ENCODE data around the gene TNS3.

Gene TNS3

GRCh38 chr7:47377741-47378140 is 204.2 kb downstream of the TNS3 start:
- no peak for DNase-seq

GRCh38 chr7:47376991-47377616 is 204.8 kb downstream of the TNS3 start:
- DNase-seq, result no peak

GRCh38 chr7:47375121-47375938 is 206.6 kb downstream of the TNS3 start:
- no peak for DNase-seq

DNA sequence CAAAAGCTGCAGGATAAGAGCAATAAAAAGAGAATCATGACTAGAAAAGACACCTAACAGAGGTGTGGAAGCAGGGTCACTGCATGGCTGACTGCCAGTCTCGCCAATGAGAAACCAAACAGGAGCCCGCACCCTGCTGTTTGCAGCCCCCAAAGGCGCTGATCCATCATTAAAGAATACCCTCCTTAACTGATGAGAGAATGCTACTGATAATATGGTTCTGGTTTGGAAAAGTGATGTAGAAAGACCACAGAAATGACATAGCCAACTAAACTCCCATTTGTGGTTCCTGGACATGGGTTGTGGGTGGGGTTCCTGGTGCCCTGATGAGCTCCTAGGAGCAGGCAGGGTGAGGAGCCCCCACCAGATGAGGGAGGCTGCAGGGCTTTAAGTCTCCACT is 207.4 kb downstream of the TNS3 start:
- DNase-seq, result no peak

- no peak for DNase-seq
Measured at GRCh38 chr7:47373871-47374451, 207.9 kb downstream of the TNS3 start.

DNA sequence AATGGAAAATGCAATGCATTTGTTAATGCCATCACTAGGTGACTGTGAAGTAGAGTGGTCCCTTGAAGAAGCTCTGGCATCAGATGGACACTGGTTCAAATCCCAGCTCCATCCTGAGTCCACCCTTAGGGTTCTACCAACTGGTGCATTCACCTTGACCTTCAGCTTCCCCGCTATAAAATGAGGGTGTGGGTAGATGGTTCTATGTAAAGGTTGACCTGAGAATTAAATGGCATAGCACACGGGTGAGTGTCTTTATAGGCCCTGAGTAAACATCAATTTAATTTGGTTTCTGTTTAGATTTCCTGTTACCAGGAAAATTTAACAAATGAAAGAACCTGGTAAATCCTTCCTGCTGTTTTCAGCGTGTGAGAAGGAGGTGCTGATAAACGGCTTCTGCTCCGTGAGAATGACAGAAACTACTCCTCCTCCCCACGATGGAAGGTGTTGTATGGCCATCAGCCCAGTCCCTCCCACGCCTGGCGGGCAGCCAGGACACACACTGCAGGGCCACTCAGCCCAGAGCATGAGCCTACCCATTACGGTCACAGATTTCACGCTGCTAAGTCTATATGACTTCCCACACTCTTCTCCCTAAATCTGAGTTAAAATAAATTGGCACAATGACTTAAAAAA is 210.1 kb downstream of the TNS3 start:
- no peak for DNase-seq

DNA sequence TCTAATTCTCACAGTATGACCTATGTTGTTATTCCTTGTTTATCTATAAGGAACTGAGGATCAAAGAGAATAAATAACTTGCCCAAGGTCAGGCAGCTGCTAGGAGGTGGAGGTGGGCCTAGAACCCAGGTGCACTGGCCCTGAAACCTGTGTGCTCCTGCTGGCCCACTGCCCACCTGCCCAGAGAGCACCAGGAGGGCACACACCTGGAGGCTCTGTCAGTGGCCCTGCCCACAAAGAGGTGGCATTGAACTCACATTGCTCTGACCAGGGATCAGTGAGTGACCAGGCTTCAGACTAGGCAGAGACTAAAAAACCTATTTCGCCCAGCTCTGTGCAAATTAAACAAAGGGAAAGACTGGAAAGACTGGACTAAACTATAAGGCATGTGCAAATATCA is 210.6 kb downstream of the TNS3 start:
- DNase-seq, result no peak

GRCh38 chr7:47370461-47371042 is 211.4 kb downstream of the TNS3 start:
- no peak for DNase-seq

DNA sequence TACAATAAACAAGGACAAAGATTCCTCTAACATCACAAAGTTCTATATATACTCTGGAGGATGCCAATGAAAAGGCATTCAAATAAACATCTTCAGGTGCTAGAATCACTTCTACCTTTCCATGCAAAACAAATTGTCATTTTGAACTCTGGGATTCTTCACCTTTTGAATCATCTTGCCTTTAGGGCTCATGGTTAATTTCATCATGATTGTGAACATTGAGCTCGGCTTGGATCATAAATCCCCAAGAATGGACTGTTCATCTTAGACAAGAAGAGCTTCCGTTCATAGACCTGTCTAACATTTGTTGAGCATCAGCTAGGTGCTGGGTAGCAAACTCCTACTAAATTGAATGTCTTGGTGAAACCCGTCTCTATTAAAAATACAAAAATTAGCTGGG is 212.2 kb downstream of the TNS3 start:
- DNase-seq, result no peak

DNA sequence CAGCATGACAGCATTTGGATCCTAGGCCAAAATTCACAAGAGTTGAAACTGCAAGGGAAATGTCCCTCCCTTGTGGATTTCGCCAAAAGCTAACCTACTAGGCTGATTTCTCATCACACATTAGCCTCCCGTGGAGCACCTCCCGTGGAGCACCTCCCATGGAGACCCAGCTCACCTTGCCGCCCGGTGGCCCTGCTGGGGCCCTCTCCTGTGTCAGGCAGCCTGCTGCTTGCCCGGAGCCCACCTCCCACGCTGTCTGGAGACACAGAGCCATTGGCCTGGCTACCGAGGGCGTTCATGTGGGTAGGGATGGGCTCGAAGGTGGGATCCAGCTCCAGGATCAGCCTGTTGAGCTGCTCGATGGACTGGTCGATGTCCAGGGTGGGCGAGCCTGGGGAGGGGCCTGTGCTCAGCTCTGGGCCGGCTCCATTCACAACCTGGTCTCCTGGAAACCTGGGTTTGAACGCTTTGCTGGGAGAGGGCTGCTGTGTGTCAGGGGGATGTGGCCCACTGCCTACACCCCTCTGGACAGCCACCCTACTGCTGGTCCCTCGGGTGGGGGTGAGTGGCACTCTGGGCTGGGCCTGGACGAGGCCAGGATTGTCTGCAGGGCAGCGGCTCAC is 213.6 kb downstream of the TNS3 start:
- DNase-seq, result no peak

DNA sequence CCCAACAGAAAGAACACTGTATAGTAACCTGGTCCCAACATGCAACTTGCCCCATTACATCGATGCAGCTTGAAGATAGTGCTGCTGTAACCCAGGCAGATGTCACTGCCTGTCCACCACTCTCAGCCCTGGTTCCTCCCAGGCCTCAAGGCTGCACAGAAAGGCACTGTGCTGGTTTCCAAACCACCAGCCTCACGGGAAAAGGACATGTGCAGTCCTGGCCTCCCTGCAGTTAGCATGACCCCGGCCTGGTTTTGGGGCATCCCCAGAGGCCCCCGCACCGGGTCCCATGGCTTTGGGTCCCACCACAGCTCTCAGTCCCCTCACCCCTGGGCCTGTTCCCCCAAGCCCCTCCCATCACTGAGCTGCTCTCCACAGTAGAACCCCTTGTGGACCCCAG is 214.5 kb downstream of the TNS3 start:
- DNase-seq, result no peak

DNA sequence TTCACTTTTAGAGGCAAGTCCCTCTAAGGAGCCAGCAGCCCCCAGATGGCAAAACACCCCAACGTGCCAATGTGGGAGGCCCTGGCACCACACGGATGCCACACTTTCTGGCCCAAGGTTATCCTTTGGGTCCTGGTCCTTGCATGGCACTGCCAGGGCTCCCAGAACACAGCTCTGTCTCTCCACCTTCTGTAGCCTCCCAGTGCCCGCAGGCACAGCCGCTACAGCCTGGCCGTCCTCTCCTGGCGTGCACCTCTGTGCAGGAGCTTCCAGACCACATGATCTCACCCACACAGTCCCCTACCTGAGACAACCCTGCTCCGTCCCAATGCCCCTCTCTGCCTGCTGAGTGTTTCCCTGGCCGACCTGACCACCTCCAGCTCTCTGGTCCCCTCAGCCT is 215.0 kb downstream of the TNS3 start:
- no peak for DNase-seq

GRCh38 chr7:47366211-47366610 is 215.7 kb downstream of the TNS3 start:
- no peak for DNase-seq

DNA sequence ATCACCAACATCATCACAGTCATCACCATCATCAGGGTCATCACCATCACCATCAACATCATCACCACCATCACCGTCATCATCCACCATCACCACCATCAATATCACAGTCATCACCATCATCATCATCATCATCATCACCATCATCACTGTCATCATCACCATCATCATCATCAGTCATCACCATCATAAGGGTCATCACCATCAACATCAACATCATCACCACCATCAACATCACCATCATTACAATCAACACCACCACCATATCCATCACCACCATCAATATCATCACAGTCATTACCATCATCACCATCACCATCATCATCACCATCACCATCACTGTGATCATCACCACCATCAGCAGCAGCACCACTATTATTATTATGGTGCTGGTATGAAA is 218.9 kb downstream of the TNS3 start:
- no peak for DNase-seq

DNA sequence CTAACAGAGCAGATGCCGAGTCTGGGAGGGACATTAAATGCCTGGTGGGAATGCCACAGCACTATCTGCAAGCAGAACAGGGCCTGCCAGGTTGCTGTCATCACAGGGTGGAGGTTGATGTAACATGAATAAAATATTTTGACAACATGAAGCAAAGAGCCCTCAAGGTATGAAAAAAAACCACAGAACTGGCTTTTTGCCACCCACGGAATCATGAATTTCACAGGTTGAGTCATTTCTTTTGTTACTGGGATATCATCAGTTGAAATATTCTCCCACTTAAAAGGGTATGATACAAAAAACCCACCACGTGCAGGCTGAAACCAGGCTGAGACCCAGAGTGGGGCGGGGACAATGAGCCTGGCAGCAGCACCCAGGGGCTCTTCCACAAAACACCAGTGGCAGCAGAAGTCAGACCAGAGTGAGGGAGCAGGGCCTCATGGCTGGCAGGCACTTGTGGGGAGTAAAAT is 220.1 kb downstream of the TNS3 start:
- DNase-seq, result no peak

DNA sequence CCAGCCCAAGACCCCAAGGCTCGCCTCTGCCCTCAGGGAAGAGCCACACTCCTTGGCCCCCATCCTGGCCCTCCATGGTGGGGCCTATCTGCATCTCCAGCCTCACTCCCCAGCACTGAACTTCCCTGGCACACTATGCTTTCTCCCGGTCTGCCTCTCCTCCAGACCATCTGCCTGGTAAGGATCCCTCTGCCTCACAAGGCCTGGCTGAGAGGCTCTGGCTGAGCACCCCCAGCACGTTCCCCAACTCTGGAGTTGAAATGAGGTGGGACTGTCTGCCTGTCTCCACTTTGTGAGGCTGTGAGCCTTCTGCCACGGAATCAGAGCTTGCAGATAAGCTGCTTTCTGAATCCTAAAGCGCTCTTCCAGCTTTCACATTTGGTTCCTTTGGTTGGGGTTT is 220.7 kb downstream of the TNS3 start:
- DNase-seq, result no peak

- no peak for DNase-seq
Measured at GRCh38 chr7:47360301-47360900, 221.5 kb downstream of the TNS3 start.

DNA sequence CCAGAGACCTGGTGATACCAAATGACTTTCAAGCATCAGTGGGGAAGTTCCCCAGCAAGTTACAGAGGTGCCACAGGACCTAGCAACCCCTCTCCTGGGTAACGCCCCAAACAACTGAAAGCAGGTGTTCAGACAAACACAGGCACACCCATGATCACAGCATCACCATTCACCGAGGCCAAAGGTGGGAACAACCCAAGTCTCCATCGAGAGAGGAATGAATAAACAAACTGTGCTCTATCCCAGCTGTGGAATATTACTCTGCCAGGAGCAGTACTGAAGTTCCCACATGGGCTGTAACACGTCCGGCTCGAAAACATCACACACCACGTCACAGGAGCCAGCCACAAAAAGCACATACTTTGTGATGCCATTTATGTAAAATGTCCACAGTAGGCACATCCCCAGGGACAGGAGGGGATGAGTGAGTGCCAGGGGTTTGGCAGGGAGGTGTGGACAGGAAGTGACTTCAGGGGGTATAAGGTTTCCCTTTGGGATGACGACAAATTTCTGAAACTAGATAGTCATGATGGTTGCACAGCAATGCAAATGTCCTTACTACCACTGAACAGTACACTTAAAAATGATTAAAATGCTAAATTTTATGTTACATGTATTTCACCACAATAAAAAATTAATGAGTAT is 222.8 kb downstream of the TNS3 start:
- DNase-seq, result no peak

GRCh38 chr7:47358357-47358756 is 223.6 kb downstream of the TNS3 start:
- DNase-seq, result no peak

DNA sequence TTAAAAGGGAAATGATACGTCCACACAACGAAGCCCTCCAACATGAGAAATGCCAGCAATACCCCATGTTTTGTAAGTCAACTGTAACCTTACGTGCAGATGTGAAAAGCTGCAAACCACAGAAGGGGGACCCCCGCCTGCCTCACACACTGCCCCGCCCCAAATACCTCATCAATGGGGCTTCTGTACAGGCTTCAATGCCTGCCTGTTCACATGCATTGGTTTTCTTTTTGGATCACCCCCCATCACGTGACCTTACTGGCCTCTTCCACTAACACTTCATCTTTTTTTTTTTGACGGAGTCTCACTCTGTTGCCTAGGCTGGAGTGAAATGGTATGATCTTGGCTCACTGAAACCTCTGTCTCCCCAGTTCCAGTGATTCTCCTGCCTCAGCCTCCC is 224.0 kb downstream of the TNS3 start:
- DNase-seq, result no peak

GRCh38 chr7:47357361-47357760 is 224.6 kb downstream of the TNS3 start:
- DNase-seq, result no peak

DNA sequence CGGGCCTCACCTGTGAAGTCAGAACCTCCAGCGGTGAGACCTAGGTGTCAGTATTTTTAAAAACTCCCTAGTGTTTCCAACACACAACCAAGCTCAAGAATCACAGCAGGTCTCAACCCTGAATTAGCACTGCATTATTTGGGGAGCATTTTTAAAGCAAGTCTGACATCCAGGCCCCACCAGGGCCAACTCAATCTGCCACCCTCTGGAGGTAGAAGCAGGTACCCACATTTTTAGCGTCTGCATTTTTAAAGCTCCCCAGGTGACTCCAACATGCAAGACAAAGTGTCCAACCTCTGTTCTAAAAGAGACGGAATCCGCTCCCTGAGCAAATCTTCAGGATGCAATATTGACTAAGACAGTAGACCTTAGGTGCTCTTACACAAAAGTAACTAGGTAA is 225.7 kb downstream of the TNS3 start:
- DNase-seq, result no peak
